Omental fat pad (tissue), 4 donors: ENCODE data around the gene AHI1. TPM values are rescaled to one million over a fixed set of nuclear protein-coding genes. Genes with fewer than 3 reads are reported as not detected.
"Not testable (repeated sequence)": the region's sequence is repeated elsewhere in the genome, so short reads cannot be mapped to it uniquely, and the experiment has no call there.

ENCODE experiments used
- ATAC-seq: fragments of 150-250 bp; one replicate; pipeline ENCODE4 v1.9.1; 2016; ENCODE audit warnings: mild to moderate bottlenecking, moderate library complexity; ENCODE audit not compliant: low FRiP score
- DNase-seq: peaks from one replicate; pipeline ENCODE4 v3.0.0-alpha.2; 2019; ENCODE audit warnings: low spot score
- CTCF ChIP-seq, 3 donors: fragments of 450-650 bp; IDR thresholded peaks; one replicate each; pipeline ENCODE4 v1.5.1; 2016 to 2017; ENCODE audit warnings: antibody characterized with exemption in 3 of 3, mild to moderate bottlenecking in 3 of 3, moderate library complexity in 2 of 3
- total RNA-seq, 4 donors: library from RNA; depleted of rRNA; stranded (reverse); fragments of >200 nt; gene quantifications; one replicate each; pipeline ENCODE4 v1.1.0, GENCODE V29; 2016

AHI1 gene
- total RNA-seq, 4 donors from 2014 or later: 26.3 to 59.3 (median 35.7) TPM

GRCh38 chr6:135250234-135250633, 247.3 kb downstream of the AHI1 start:
- ATAC-seq (no peak), DNase-seq (no peak)
- no peak for TF ChIP-seq CTCF (IDR thresholded peaks at IDR 0.05)

GRCh38 chr6:135246412-135247012, 251.0 kb downstream of the AHI1 start:
- not testable (repeated sequence) for DNase-seq, ATAC-seq

GRCh38 chr6:135244805-135245204, 252.7 kb downstream of the AHI1 start:
- no peak for ATAC-seq
- DNase-seq: no peak
- TF ChIP-seq CTCF (IDR thresholded peaks at IDR 0.05): no peak

GRCh38 chr6:135243871-135244796, 253.4 kb downstream of the AHI1 start:
- no peak for TF ChIP-seq CTCF (IDR thresholded peaks at IDR 0.05)
- DNase-seq (no peak), ATAC-seq (no peak)

GRCh38 chr6:135240711-135241110, 256.8 kb downstream of the AHI1 start:
- DNase-seq: no peak
- TF ChIP-seq CTCF (IDR thresholded peaks at IDR 0.05): no peak
- no peak for ATAC-seq

- ATAC-seq (no peak), DNase-seq (no peak)
- no peak for TF ChIP-seq CTCF (IDR thresholded peaks at IDR 0.05)
Measured at GRCh38 chr6:135236732-135237131, 260.8 kb downstream of the AHI1 start.

- DNase-seq: no peak
- ATAC-seq: no peak
- no peak for TF ChIP-seq CTCF (IDR thresholded peaks at IDR 0.05)
Measured at GRCh38 chr6:135236319-135236718, 261.2 kb downstream of the AHI1 start.
